H1 (cell line): Measurements from ENCODE around the gene TXLNA.

ENCODE experiments used
- CTCF ChIP-seq, 3 experiments: IDR thresholded peaks; 1 replicate in 2 of 3; 2 replicates in 1 of 3; pipeline versions ENCODE4 v1.5.1 to v1.6.1; 2011; ENCODE audit warnings: low read length in 3 of 3, mild to moderate bottlenecking in 3 of 3, inconsistent platforms in 2 of 3, low read depth in 1 of 3, moderate library complexity in 1 of 3; ENCODE audit not compliant: insufficient read depth in 1 of 3; ENCODE audit errors: control extremely low read depth in 1 of 3
- SIN3A ChIP-seq, 2 experiments: IDR thresholded peaks in 1 of 2; conservative IDR thresholded peaks in 1 of 2; 2 replicates each; pipeline ENCODE4 v1.6.1; 2011 to 2012; ENCODE audit warnings: low read length in 2 of 2, improper control_type of control experiment in 1 of 2, low read depth in 1 of 2, mild to moderate bottlenecking in 1 of 2

DNA sequence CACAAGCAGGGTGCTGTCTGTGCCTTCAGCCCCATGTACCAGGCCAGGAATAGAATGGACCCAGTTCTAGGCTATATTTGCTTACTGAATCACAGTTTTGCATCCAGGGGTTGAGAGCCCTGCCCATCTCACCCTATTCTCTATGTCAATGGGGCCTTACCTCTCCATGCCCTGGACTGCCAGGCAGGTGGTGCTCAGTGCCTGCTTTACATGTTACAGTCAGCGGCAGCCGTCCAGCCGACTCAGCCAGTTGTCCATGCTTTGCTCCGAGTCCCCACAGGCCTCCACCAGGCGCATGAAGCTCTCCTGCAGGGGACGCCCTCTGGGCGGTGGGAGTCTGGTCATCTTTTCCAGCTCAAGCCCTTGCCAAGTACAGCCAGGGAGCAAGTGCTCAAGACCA, 55.3 kb downstream of the TXLNA start:
- TF ChIP-seq SIN3A (conservative IDR thresholded peaks at IDR 0.05 in 1 of 2, IDR thresholded peaks at IDR 0.05 in 1 of 2; ENCODE audit: low read depth in 1 of 2, low read length in 2 of 2) (no peak), CTCF (IDR thresholded peaks at IDR 0.05; ENCODE audit: control extremely low read depth in 1 of 3, insufficient read depth in 1 of 3, low read depth in 1 of 3, low read length in 3 of 3) (no peak)
